GM10847 (cell line): ENCODE data around the gene ZNF423.

Experiments
- POLR2A ChIP-seq: IDR thresholded peaks from 2 replicates; pipeline ENCODE4 v1.6.1; 2011; ENCODE audit not compliant: insufficient read length; ENCODE audit errors: extremely low read depth

ZNF423 gene

GRCh38 chr16:49523435-49524159 is 332.3 kb downstream of the ZNF423 start:
- TF ChIP-seq POLR2A = no peak

GRCh38 chr16:49521734-49522325 is 334.1 kb downstream of the ZNF423 start:
- TF ChIP-seq POLR2A = no peak

GRCh38 chr16:49520492-49521038 is 335.3 kb downstream of the ZNF423 start:
- TF ChIP-seq POLR2A = no peak

- TF ChIP-seq POLR2A = no peak
Observed at GRCh38 chr16:49519741-49520140, 336.2 kb downstream of the ZNF423 start.

- TF ChIP-seq POLR2A = no peak
Observed at GRCh38 chr16:49519008-49519656, 336.8 kb downstream of the ZNF423 start.

GRCh38 chr16:49516382-49517036 is 339.4 kb downstream of the ZNF423 start:
- TF ChIP-seq POLR2A = no peak

- no peak for TF ChIP-seq POLR2A
Observed at GRCh38 chr16:49515861-49516260, 340.1 kb downstream of the ZNF423 start.

GRCh38 chr16:49515016-49515565 is 340.8 kb downstream of the ZNF423 start:
- TF ChIP-seq POLR2A = no peak

- TF ChIP-seq POLR2A = no peak
Observed at GRCh38 chr16:49514073-49514980, 341.6 kb downstream of the ZNF423 start.

- no peak for TF ChIP-seq POLR2A
Observed at GRCh38 chr16:49513040-49513439, 342.9 kb downstream of the ZNF423 start.

GRCh38 chr16:49510654-49511305 is 345.1 kb downstream of the ZNF423 start:
- no peak for TF ChIP-seq POLR2A

- TF ChIP-seq POLR2A = no peak
Observed at GRCh38 chr16:49510141-49510540, 345.8 kb downstream of the ZNF423 start.

GRCh38 chr16:49505556-49505955 is 350.4 kb downstream of the ZNF423 start:
- TF ChIP-seq POLR2A = no peak

- TF ChIP-seq POLR2A = no peak
Observed at GRCh38 chr16:49504626-49505025, 351.3 kb downstream of the ZNF423 start.
